Left ventricle myocardium inferior (tissue), 1 donor: ENCODE data around the gene TUBA4A. TPM values are rescaled to one million over a fixed set of nuclear protein-coding genes. Genes with fewer than 3 reads are reported as not detected.
A peak's percentile ranks its signal among the peaks of the same experiment; 100 is the strongest.

Experiments used
- DNase-seq: peaks from one replicate; pipeline ENCODE4 v3.0.0-alpha.2; 2020
- H3K27ac ChIP-seq: fragments of 200-600 bp; replicated peaks from 2 replicates; pipeline ENCODE4 v1.8.0; 2021
- H3K27me3 ChIP-seq: fragments of 200-600 bp; 2 replicates; pipeline ENCODE4 v1.8.0; 2021; ENCODE audit warnings: low read depth
- H3K36me3 ChIP-seq: fragments of 200-600 bp; 2 replicates; pipeline ENCODE4 v1.8.0; 2021
- H3K4me1 ChIP-seq: fragments of 200-600 bp; 2 replicates; pipeline ENCODE4 v1.8.0; 2021
- H3K4me3 ChIP-seq: fragments of 200-600 bp; 2 replicates; pipeline ENCODE4 v1.8.0; 2021; ENCODE audit warnings: mild to moderate bottlenecking, moderate library complexity
- H3K9me3 ChIP-seq: fragments of 200-600 bp; replicated peaks from 2 replicates; pipeline ENCODE4 v1.8.0; 2021
- CTCF ChIP-seq: fragments of 200-600 bp; IDR thresholded peaks from 2 replicates; pipeline ENCODE4 v1.8.0; 2021; ENCODE audit warnings: antibody characterized with exemption, mild to moderate bottlenecking, borderline replicate concordance
- intact Hi-C: fragments of 100-400 bp; cut with micrococcal nuclease; formaldehyde crosslinking; loops from one replicate; pipeline ENCODE4 v1.11.0; 2022
- long read RNA-seq: library from polyadenylated mRNA; unstranded; transcript quantifications from one replicate; pipeline ENCODE4 v2.0.0, GENCODE V29; 2021
- total RNA-seq: library from RNA; stranded (reverse); fragmentation: NEBNext Ultra II Directional; extraction: Animal tissue kit (Norgen Biotek cat#: 25700); gene quantifications from one replicate; pipeline ENCODE4 v1.2.1, GENCODE V29; 2021
- donor health status: DM: no; HTN: yes; CAD: no; lungs with severe emphysema.

TUBA4A gene
- total RNA-seq, result 130 TPM
- long read RNA-seq, transcript TUBA4A-201 (4 exons, 2,162 nt), result major isoform, 76 of 112 reads
- long read RNA-seq, transcript TUBA4A-202 (4 exons, 2,499 nt), result minor isoform, 8 of 112 reads
- long read RNA-seq, partial matches to known transcripts, result 15 of 112 reads
- long read RNA-seq, other reads (novel, unspliced or antisense), result 12 of 112 reads

- intact Hi-C loops, result no loop called here
- Histone ChIP-seq H3K9me3 (no peaks in the 10 kb centered on the region), H3K27me3 (peaks cover 29% of the 10 kb centered on the region), H3K27ac (peak within 1 kb of the TSS; percentile 87), H3K36me3 (peaks cover 19% of the 10 kb centered on the region), H3K4me1 (peaks cover 59% of the 10 kb centered on the region), H3K4me3 (peak within 1 kb of the TSS; percentile 85)
- peak; percentile 86 for DNase-seq
- TF ChIP-seq CTCF, result peak; percentile 42
These were observed at the start of gene TUBA4A for GRCh38 chr2:219253753-219254589. Gene TUBA4A (minus strand): TSS chr2:219253918. CDS start chr2:219253858, 60 bp downstream.

GRCh38 chr2:219302412-219302968 lies 48.8 kb upstream of the TUBA4A start:
- Histone ChIP-seq H3K4me3 (no peak overlapping the region), H3K27ac (no peak overlapping the region), H3K4me1 (peaks cover 5% of the 10 kb centered on the region), H3K9me3 (no peaks in the 10 kb centered on the region), H3K36me3 (no peaks in the 10 kb centered on the region), H3K27me3 (peaks cover 89% of the 10 kb centered on the region)
- TF ChIP-seq CTCF, result no peak
- intact Hi-C loops, result no loop called here
- no peak for DNase-seq

- Histone ChIP-seq H3K36me3 (no peaks in the 10 kb centered on the region), H3K4me3 (no peak overlapping the region), H3K4me1 (peaks cover 9% of the 10 kb centered on the region), H3K9me3 (no peaks in the 10 kb centered on the region), H3K27me3 (peaks cover 64% of the 10 kb centered on the region), H3K27ac (no peak overlapping the region)
- TF ChIP-seq CTCF, result no peak
- no peak for DNase-seq
- intact Hi-C loops, result no loop called here
These were observed 46.3 kb upstream of the TUBA4A start for GRCh38 chr2:219300022-219300421.

- Histone ChIP-seq H3K36me3 (no peaks in the 10 kb centered on the region), H3K4me3 (no peak overlapping the region), H3K27me3 (peaks cover 59% of the 10 kb centered on the region), H3K4me1 (peaks cover 16% of the 10 kb centered on the region), H3K9me3 (no peaks in the 10 kb centered on the region), H3K27ac (no peak overlapping the region)
- intact Hi-C loops, result loop anchor here (5.0 kb wide), 1 partner anchor 127 kb away; the partner anchor contains the start of gene SLC23A3
- DNase-seq, result no peak
- TF ChIP-seq CTCF, result no peak
These were observed 45.6 kb upstream of the TUBA4A start for GRCh38 chr2:219299372-219299760.

- Histone ChIP-seq H3K27me3 (peaks cover 54% of the 10 kb centered on the region), H3K27ac (no peak overlapping the region), H3K4me1 (peaks cover 21% of the 10 kb centered on the region), H3K36me3 (no peaks in the 10 kb centered on the region), H3K9me3 (no peaks in the 10 kb centered on the region), H3K4me3 (no peak overlapping the region)
- peak; percentile 100 for TF ChIP-seq CTCF
- intact Hi-C loops, result loop anchor here (5.0 kb wide), 1 partner anchor 127 kb away; the partner anchor contains the start of gene SLC23A3
- peak; percentile 86 for DNase-seq
These were observed 45.1 kb upstream of the TUBA4A start for GRCh38 chr2:219298759-219299371.
